GM19455 (cell line): ENCODE data around the gene CLDN22.

ENCODE experiments used
- ATAC-seq: cut with Tn5 transposase; IDR thresholded peaks from one replicate; pipeline ENCODE4 v1.9.1; 2021; ENCODE audit not compliant: unreplicated experiment

The CLDN22 gene

GRCh38 chr4:183320211-183321059, at the start of gene CLDN22:
Gene CLDN22, minus strand, starts transcription at chr4:183320276. Its CDS starts 58 bp downstream, at chr4:183320218.
- ATAC-seq: no peak

GRCh38 chr4:183369073-183369472, 49.0 kb upstream of the CLDN22 start:
- no peak for ATAC-seq

- ATAC-seq: no peak
Observed at GRCh38 chr4:183366206-183366835, 46.2 kb upstream of the CLDN22 start.

GRCh38 chr4:183364025-183364424, 43.9 kb upstream of the CLDN22 start:
- ATAC-seq: no peak

- no peak for ATAC-seq
Observed at GRCh38 chr4:183362916-183363542, 43.0 kb upstream of the CLDN22 start.

- no peak for ATAC-seq
Observed at GRCh38 chr4:183362036-183362435, 42.0 kb upstream of the CLDN22 start.

GRCh38 chr4:183360161-183360919, 40.3 kb upstream of the CLDN22 start:
- no peak for ATAC-seq

- ATAC-seq: no peak
Observed at GRCh38 chr4:183358215-183358755, 38.2 kb upstream of the CLDN22 start.

- no peak for ATAC-seq
Observed at GRCh38 chr4:183356931-183357675, 37.0 kb upstream of the CLDN22 start.

GRCh38 chr4:183356173-183356830, 36.2 kb upstream of the CLDN22 start:
- no peak for ATAC-seq

- no peak for ATAC-seq
Observed at GRCh38 chr4:183355405-183355804, 35.3 kb upstream of the CLDN22 start.

GRCh38 chr4:183354219-183354618, 34.1 kb upstream of the CLDN22 start:
- no peak for ATAC-seq

GRCh38 chr4:183353557-183353956, 33.5 kb upstream of the CLDN22 start:
- no peak for ATAC-seq

- ATAC-seq: no peak
Observed at GRCh38 chr4:183352546-183352945, 32.5 kb upstream of the CLDN22 start.

- no peak for ATAC-seq
Observed at GRCh38 chr4:183350317-183351071, 30.4 kb upstream of the CLDN22 start.

- no peak for ATAC-seq
Observed at GRCh38 chr4:183349673-183350072, 29.6 kb upstream of the CLDN22 start.

GRCh38 chr4:183348706-183349659, 28.9 kb upstream of the CLDN22 start:
- no peak for ATAC-seq

- ATAC-seq: no peak
Observed at GRCh38 chr4:183348136-183348535, 28.1 kb upstream of the CLDN22 start.
